ENCODE measurements around the gene METTL6. TPM values are rescaled to one million over a fixed set of nuclear protein-coding genes. Genes with fewer than 3 reads are reported as not detected.

METTL6 gene
- polyA plus RNA-seq, 1 donor (not counting 4 experiments of a cell fraction or from before 2014, with no cell fraction given) = 16.3 TPM

DNA sequence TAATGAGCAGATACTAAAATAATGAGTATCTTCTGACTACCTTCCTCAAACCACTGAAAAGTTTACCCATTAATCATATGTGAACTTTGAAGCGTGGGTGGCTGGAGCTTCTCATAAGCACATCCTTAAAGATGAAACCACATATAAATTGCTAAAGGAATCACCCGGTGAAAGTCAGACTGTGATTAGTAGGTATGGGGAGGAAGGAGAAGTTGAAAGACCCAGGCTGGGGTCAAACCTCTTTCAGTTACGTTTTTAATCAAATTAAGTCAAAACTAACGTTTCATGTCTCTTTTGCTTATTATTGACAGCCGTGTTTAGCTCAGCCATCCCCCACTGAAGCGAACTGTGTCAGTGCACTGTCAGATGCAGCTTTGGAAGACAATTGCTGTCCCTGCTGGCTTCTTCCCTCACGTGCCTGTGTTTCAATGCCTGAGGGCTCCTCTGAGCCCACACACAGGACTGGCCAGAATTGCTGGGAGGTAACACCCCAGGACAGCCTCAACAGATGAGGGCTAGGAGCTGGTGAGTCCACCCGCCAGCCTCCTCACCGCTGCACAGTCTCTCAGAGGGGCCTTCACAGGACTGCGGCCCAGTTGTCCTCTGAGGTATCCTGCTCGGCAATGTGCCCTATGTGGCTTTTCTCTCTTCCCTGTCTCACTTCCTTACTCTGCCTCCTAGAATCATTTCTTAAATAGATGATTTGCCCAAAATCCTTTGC is 65.7 kb downstream of the METTL6 start:
- H3K4me2 ChIP-seq (ENCODE audit: control insufficient read depth, extremely low read depth, insufficient read depth, low read depth, low read length) = no peak overlapping the region
- H3K36me3 ChIP-seq (ENCODE audit: control insufficient read depth in 2 of 2, extremely low read depth in 1 of 2, insufficient read depth in 2 of 2, low read length in 2 of 2) = no peaks in the 10 kb centered on the region
- DNase-seq (ENCODE audit: low read depth, low spot score) (no peak), FAIRE-seq (no peak)
- no peaks in the 10 kb centered on the region for H4K20me1 ChIP-seq (ENCODE audit: control insufficient read depth, extremely low read depth, insufficient read depth, low read length)
- no peak overlapping the region for H3K9ac ChIP-seq (ENCODE audit: control insufficient read depth, extremely low read depth, insufficient read depth, low read length)
- TF ChIP-seq, protein P1, sequence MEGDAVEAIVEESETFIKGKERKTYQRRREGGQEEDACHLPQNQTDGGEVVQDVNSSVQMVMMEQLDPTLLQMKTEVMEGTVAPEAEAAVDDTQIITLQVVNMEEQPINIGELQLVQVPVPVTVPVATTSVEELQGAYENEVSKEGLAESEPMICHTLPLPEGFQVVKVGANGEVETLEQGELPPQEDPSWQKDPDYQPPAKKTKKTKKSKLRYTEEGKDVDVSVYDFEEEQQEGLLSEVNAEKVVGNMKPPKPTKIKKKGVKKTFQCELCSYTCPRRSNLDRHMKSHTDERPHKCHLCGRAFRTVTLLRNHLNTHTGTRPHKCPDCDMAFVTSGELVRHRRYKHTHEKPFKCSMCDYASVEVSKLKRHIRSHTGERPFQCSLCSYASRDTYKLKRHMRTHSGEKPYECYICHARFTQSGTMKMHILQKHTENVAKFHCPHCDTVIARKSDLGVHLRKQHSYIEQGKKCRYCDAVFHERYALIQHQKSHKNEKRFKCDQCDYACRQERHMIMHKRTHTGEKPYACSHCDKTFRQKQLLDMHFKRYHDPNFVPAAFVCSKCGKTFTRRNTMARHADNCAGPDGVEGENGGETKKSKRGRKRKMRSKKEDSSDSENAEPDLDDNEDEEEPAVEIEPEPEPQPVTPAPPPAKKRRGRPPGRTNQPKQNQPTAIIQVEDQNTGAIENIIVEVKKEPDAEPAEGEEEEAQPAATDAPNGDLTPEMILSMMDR (optimal IDR thresholded peaks at IDR 0.05 in 1 of 3, IDR thresholded peaks at IDR 0.05 in 1 of 3, conservative IDR thresholded peaks at IDR 0.05 in 1 of 3; ENCODE audit: extremely low read depth in 1 of 3, insufficient read depth in 2 of 3, low read length in 3 of 3) = no peak
- no peak for TF ChIP-seq EZH2 (IDR thresholded peaks at IDR 0.05; ENCODE audit: low read length)
- H3K9me3 ChIP-seq (ENCODE audit: control insufficient read depth, low read depth, low read length) = no peaks in the 10 kb centered on the region
- no peaks in the 10 kb centered on the region for H3K9me1 ChIP-seq (ENCODE audit: control insufficient read depth, extremely low read depth, insufficient read depth, low read length)
- H3K27me3 ChIP-seq (ENCODE audit: control insufficient read depth, extremely low read depth, insufficient read depth, low read length) = no peaks in the 10 kb centered on the region
- H3K4me1 ChIP-seq (ENCODE audit: control insufficient read depth, extremely low read depth, insufficient read depth, low read length) = peaks cover 21% of the 10 kb centered on the region
- H3K27ac ChIP-seq (ENCODE audit: control insufficient read depth, insufficient read depth, low read length) = no peak overlapping the region
- no peak overlapping the region for H2AFZ ChIP-seq (ENCODE audit: control insufficient read depth, low read length)
- no peak overlapping the region for H3K4me3 ChIP-seq (ENCODE audit: control insufficient read depth in 2 of 3, extremely low read depth in 1 of 3, insufficient read depth in 2 of 3, low read depth in 1 of 3, low read length in 3 of 3)
- no peaks in the 10 kb centered on the region for H3K79me2 ChIP-seq (ENCODE audit: control insufficient read depth, insufficient read depth, low read length)
- dilution Hi-C loops (cut with MboI; ENCODE audit: extremely low pct_ligation_motif_present, low sequenced_read_pairs) = no loop called here

DNA sequence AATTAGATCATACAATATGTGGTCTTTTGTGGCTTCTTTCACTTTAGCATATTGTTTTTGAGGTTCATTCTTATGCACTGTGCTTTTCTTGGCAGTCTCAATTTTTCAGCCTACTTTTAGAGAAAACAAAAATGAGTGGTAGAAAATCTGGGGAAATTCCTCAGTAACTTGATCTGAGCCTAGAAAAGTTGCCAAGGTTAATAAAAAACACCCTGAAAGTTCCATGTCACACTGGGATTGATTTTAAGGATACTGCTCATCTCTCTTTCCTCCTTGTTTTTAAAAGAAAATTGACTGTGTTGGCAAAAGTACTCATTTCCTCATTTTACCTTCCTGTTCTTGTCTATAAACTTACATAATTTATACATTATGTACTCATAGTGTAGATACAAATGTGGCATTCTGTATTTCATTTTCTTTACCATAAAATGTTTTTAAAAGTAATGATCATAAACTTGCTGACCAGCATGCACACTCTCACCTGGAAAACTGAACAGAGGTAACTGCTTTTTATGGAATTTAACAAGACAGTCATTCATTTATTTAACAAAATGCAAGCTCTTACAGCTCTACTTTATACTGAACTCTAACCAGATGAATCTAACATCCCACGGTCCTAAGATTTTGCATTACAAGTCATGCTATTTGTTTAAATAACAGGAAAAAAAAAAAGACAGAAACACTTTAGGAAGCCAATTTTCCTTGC is 66.4 kb downstream of the METTL6 start:
- no peak overlapping the region for H3K9ac ChIP-seq (ENCODE audit: control insufficient read depth, extremely low read depth, insufficient read depth, low read length)
- H2AFZ ChIP-seq (ENCODE audit: control insufficient read depth, low read length) = no peak overlapping the region
- H3K4me3 ChIP-seq (ENCODE audit: control insufficient read depth in 2 of 3, extremely low read depth in 1 of 3, insufficient read depth in 2 of 3, low read depth in 1 of 3, low read length in 3 of 3) = no peak overlapping the region
- no peaks in the 10 kb centered on the region for H3K9me1 ChIP-seq (ENCODE audit: control insufficient read depth, extremely low read depth, insufficient read depth, low read length)
- no peak overlapping the region for H3K4me2 ChIP-seq (ENCODE audit: control insufficient read depth, extremely low read depth, insufficient read depth, low read depth, low read length)
- FAIRE-seq (no peak), DNase-seq (ENCODE audit: low read depth, low spot score) (no peak)
- H3K27ac ChIP-seq (ENCODE audit: control insufficient read depth, insufficient read depth, low read length) = no peak overlapping the region
- no peaks in the 10 kb centered on the region for H3K9me3 ChIP-seq (ENCODE audit: control insufficient read depth, low read depth, low read length)
- TF ChIP-seq, protein P1 (optimal IDR thresholded peaks at IDR 0.05 in 1 of 3, IDR thresholded peaks at IDR 0.05 in 1 of 3, conservative IDR thresholded peaks at IDR 0.05 in 1 of 3; ENCODE audit: extremely low read depth in 1 of 3, insufficient read depth in 2 of 3, low read length in 3 of 3) = no peak
- H3K36me3 ChIP-seq (ENCODE audit: control insufficient read depth in 2 of 2, extremely low read depth in 1 of 2, insufficient read depth in 2 of 2, low read length in 2 of 2) = no peaks in the 10 kb centered on the region
- no peaks in the 10 kb centered on the region for H3K79me2 ChIP-seq (ENCODE audit: control insufficient read depth, insufficient read depth, low read length)
- dilution Hi-C loops (cut with MboI; ENCODE audit: extremely low pct_ligation_motif_present, low sequenced_read_pairs) = no loop called here
- no peaks in the 10 kb centered on the region for H4K20me1 ChIP-seq (ENCODE audit: control insufficient read depth, extremely low read depth, insufficient read depth, low read length)
- H3K4me1 ChIP-seq (ENCODE audit: control insufficient read depth, extremely low read depth, insufficient read depth, low read length) = peaks cover 18% of the 10 kb centered on the region
- no peaks in the 10 kb centered on the region for H3K27me3 ChIP-seq (ENCODE audit: control insufficient read depth, extremely low read depth, insufficient read depth, low read length)

Small RNA genes within 50 kb of the gene (small RNA-seq; reads per million reads assigned to genes)
- 0 reads per million in 3 experiments for gene HMGN2P7 (ENCODE audit: insufficient read length in 3 of 3, low read depth in 3 of 3, low replicate concordance in 1 of 3)
- 0 reads per million in 3 experiments for gene RNU6-1024P (ENCODE audit: insufficient read length in 3 of 3, low read depth in 3 of 3, low replicate concordance in 1 of 3)

Other genes with a start within 250 kb of the METTL6 start
- 16.6 to 29.3 TPM (median 16.8 TPM) in 3 replicates for gene CAPN7, start 221.3 kb downstream of the METTL6 start, polyA plus RNA-seq
- 11.7 to 13.4 TPM (median 13.3 TPM) in 3 replicates for gene SH3BP5, start 95.0 kb downstream of the METTL6 start, polyA plus RNA-seq
- 13.5 to 13.7 TPM (median 13.6 TPM) in 3 replicates for gene EAF1, start 54 bp upstream of the METTL6 start, polyA plus RNA-seq
- gene COLQ, start 94.2 kb upstream of the METTL6 start, polyA plus RNA-seq = 0.22 to 0.79 TPM (median 0.35 TPM) in 3 replicates
- gene HACL1, start 174.0 kb upstream of the METTL6 start, polyA plus RNA-seq = 17.1 to 23.1 TPM (median 22.9 TPM) in 3 replicates
- gene BTD, start 174.2 kb upstream of the METTL6 start, polyA plus RNA-seq = 12.0 to 18.5 TPM (median 14.1 TPM) in 3 replicates